ENCODE results near the gene RIMKLB. TPM values are rescaled to one million over a fixed set of nuclear protein-coding genes. Genes with fewer than 3 reads are reported as not detected.

RIMKLB gene
- total and polyA plus RNA-seq, 8 donors = 27.3 to 162 (median 124) TPM

DNA sequence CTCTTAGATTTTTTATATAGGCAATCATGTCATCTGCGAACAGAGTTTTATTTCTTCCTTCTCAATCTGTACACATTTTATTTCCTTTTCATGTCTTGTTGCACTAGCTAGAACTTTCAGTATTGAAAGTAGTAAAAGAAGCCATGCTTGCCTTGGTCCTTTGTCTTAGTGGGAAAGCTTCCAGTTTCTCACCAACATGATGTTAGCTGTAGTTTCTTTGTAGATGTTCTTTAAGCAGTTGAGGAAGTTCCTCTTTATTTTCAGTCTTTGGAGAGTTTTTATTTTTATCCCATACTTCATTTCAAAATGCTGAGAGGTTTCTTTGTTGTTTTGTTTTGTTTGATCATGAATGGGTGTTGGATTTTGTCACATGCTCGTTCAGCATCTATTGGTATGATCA is 12.7 kb upstream of the RIMKLB start:
- no peak for ATAC-seq
- DNase-seq = no peak
- no peak overlapping the region for H3K27ac ChIP-seq
- no peaks in the 10 kb centered on the region for H3K27me3 ChIP-seq
- H3K4me3 ChIP-seq = no peak overlapping the region
- peaks cover 16 to 22% of the 10 kb centered on the region in 2 donors for H3K4me1 ChIP-seq
- intact Hi-C loops (cut with DNase I) = no loop called here
- TF ChIP-seq CTCF (IDR thresholded peaks at IDR 0.05) = no peak
- no peaks in the 10 kb centered on the region for H3K9me3 ChIP-seq
- H3K36me3 ChIP-seq = no peaks in the 10 kb centered on the region

GRCh38 chr12:8687846-8688601 is 9.8 kb upstream of the RIMKLB start:
- Histone ChIP-seq H3K27me3 (no peaks in the 10 kb centered on the region), H3K27ac (peak overlapping the region; percentile 1 to 15), H3K4me1 (peaks cover 19 to 33% of the 10 kb centered on the region in 2 donors), H3K9me3 (no peaks in the 10 kb centered on the region), H3K4me3 (no peak overlapping the region), H3K36me3 (no peaks in the 10 kb centered on the region)
- ATAC-seq = peak; percentile 90
- DNase-seq = peak in 3 of 4 donors; percentile 61 to 91 (median 81)
- no peak for TF ChIP-seq CTCF (IDR thresholded peaks at IDR 0.05)
- intact Hi-C loops (cut with DNase I) = no loop called here

DNA sequence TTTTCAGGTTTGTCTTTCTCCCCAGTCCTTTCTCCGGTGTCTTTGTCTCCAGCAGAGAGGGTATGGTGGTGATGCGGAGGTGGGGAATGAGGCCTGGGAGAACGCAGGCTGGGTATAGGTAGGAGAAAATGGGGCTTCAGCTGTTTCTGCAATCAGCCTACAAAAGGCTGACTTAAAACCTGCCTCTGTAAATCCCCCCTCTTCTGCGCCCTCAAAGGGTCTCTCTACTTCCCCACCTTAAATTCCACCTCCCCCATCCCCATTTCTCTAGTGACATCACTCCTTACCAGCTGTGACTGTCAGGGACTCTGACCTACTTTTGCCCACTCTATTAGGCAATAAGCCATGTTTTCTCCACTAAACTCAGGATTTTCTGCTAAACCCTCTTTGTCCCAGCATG is 8.1 kb upstream of the RIMKLB start:
- Histone ChIP-seq H3K36me3 (no peaks in the 10 kb centered on the region), H3K4me3 (no peak overlapping the region), H3K27ac (no peak overlapping the region), H3K9me3 (no peaks in the 10 kb centered on the region), H3K27me3 (no peaks in the 10 kb centered on the region), H3K4me1 (peaks cover 19 to 35% of the 10 kb centered on the region in 2 donors)
- TF ChIP-seq CTCF (IDR thresholded peaks at IDR 0.05) = no peak
- intact Hi-C loops (cut with DNase I) = no loop called here
- ATAC-seq = no peak
- DNase-seq = no peak

GRCh38 chr12:8692573-8692972 is 5.2 kb upstream of the RIMKLB start:
- TF ChIP-seq CTCF (IDR thresholded peaks at IDR 0.05) = no peak
- Histone ChIP-seq H3K27ac (peak overlapping the region; percentile 28 to 37), H3K4me3 (no peak overlapping the region), H3K4me1 (peaks cover 15 to 33% of the 10 kb centered on the region in 2 donors), H3K27me3 (peaks cover 0 to 5% of the 10 kb centered on the region in 2 donors), H3K9me3 (no peaks in the 10 kb centered on the region), H3K36me3 (no peaks in the 10 kb centered on the region)
- intact Hi-C loops (cut with DNase I) = no loop called here
- DNase-seq = peak in 3 of 4 donors; percentile 75 to 87 (median 80)
- peak; percentile 70 for ATAC-seq

- peaks cover 10 to 35% of the 10 kb centered on the region in 2 donors for H3K4me1 ChIP-seq
- H3K27ac ChIP-seq = no peak overlapping the region
- no peak for ATAC-seq
- H3K4me3 ChIP-seq = no peak overlapping the region
- no peak for DNase-seq
- no peaks in the 10 kb centered on the region for H3K9me3 ChIP-seq
- intact Hi-C loops (cut with DNase I) = no loop called here
- H3K27me3 ChIP-seq = peaks cover 0 to 5% of the 10 kb centered on the region in 2 donors
- TF ChIP-seq CTCF (IDR thresholded peaks at IDR 0.05) = no peak
- H3K36me3 ChIP-seq = no peaks in the 10 kb centered on the region
Measured at GRCh38 chr12:8695116-8695515, 2.7 kb upstream of the RIMKLB start.

Data from left lung (tissue), 10 donors.